Activated CD4-positive, alpha-beta T cell treated with anti-CD3 and anti-CD28 coated beads, Interleukin-2, amount 50 U/mL, for 48 hours (primary cell): ENCODE data around the gene PTPRN2.

Experiments used
- DNase-seq, 2 experiments: peaks; one replicate each; pipeline ENCODE4 v3.0.0-alpha.2; 2020

Gene PTPRN2

DNA sequence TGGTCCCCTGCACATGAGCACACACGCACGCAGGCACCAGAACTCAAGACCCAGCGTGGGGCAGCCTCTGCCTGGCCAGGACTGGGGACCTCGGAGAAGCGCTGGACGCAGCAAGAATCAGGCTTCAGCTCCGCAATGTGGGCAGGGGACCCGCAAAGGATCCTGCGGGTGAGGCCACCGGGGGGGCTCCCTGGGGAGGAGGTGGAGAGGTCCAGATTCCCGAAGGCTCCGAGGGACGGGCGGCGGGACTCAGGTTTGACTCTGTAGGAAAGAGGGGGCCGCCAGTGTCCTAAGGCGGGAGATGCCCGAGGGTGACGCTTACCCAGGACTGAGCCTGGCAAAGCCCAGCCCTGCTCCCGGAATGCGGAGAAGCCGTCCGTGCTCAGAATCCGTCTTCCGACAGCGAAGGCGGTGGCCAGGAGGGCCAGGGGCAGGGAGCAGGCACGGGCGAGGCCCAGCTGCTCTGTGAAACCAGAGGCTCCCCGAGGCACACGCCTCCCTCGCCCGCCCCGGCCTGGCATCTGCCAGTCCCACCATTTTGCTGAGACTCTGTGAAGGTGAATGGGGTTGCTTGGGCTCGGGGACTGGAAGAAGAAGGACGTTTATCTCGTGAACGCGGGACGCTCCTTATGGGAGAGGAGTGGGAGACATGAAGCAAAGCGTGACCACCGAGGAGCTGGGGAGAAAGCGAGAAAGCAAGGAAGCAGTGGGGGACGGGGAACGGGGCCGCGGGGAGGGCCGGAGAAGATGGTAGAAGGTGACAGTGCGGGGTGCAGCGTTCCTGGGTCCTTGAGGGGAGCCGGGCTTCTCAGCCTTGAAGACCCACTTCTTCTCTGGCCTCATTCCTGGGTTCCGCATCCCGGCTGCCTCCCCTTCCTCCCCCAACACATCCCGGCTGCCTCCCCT is 489.2 kb downstream of the PTPRN2 start:
- no peak for DNase-seq

DNA sequence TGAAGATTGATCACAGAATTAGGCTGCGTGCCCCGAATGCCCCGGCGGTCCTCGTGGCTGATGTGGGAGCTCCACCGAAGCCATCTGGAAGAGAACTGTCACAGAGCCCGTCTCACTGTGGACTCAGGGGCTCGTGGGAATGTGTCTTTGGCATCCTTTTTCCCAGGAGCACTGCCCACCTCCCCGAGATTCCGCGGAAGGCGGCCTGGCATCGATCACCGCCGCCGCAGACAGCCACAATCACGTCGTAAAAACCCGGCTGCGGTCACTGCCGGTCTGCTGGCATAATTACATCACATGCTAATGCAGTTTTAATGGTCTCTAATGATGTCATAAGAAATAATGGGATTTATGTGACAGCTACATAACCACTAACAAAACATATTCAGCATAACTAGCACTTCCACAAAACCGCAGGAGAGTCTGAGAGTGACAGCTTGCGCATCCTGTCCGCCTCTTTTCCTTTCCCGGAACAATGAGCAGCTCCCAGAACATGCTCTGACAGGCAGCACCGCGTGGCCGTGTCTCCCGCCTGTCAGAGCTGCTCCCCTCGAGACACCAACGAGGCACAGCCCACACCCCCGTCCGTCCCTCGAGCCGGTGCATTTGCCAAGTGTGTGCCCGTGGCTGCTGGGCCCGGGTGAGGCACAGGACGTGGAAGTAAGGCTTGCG is 490.0 kb downstream of the PTPRN2 start:
- DNase-seq: no peak

DNA sequence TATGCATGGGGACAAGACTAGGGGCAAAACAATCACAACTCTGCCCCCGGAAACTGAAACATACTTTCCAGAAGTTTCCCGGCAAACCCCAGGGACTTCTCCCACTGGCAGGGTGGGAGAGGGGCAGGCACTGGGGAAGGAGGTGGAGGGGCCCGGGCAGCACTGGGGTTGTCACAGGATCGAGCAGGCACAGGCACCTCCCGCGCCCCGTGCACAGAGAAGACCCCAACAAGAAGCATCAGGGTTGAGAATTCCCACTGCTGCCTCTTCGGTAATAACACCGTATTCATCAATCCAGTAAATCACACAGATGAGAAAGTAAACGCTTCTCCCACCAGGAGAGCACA is 490.5 kb downstream of the PTPRN2 start:
- no peak for DNase-seq

GRCh38 chr7:158096582-158096981 is 491.0 kb downstream of the PTPRN2 start:
- no peak for DNase-seq

GRCh38 chr7:158094671-158095226 is 492.9 kb downstream of the PTPRN2 start:
- no peak for DNase-seq

GRCh38 chr7:158094046-158094445 is 493.6 kb downstream of the PTPRN2 start:
- no peak for DNase-seq

DNA sequence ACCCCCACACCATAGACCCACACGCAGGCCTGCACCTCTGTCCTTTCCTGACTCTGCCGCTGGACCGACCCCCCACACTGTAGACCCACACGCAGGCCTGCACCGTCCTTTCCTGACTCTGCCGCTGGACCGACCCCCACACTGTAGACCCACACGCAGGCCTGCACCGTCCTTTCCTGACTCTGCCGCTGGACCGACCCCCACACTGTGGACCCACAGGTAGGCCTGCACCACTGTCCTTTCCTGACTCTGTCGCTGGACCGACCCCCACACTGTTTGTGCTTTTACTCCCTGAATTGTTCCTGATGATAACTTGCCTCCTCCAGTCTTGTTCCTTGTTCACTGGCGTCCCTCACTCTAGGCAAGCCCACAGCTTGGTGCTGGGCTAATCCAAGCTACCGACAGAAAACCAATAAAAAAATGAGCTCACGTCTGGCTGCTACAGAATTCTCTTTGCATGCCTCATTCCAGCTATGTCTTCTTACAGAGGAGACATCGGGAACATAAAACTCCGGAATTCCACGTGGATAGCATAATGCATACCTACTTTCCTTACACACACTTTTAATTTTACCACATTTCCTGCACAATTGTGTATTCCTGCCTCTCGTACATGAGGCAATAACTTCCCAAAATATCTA is 494.3 kb downstream of the PTPRN2 start:
- DNase-seq: no peak

DNA sequence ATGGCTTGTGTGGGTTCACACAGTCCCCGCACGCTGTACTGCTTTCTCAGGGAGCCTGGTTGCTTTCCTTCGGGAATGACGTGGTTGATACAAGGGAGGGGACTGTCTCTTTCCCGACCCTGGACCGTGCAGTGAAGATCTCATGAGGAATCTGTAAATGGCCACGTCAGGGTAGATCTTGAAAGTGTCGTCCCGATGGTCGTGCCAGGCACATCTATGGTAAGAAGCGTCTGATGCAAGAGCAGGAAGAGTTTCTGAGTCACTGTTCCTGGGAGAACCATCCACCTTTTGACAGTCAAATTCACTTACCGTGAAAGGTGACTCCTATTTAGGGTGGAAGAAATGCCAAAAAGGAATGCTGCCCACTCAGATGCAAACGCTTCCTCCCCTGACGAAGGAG is 500.4 kb downstream of the PTPRN2 start:
- DNase-seq: no peak

DNA sequence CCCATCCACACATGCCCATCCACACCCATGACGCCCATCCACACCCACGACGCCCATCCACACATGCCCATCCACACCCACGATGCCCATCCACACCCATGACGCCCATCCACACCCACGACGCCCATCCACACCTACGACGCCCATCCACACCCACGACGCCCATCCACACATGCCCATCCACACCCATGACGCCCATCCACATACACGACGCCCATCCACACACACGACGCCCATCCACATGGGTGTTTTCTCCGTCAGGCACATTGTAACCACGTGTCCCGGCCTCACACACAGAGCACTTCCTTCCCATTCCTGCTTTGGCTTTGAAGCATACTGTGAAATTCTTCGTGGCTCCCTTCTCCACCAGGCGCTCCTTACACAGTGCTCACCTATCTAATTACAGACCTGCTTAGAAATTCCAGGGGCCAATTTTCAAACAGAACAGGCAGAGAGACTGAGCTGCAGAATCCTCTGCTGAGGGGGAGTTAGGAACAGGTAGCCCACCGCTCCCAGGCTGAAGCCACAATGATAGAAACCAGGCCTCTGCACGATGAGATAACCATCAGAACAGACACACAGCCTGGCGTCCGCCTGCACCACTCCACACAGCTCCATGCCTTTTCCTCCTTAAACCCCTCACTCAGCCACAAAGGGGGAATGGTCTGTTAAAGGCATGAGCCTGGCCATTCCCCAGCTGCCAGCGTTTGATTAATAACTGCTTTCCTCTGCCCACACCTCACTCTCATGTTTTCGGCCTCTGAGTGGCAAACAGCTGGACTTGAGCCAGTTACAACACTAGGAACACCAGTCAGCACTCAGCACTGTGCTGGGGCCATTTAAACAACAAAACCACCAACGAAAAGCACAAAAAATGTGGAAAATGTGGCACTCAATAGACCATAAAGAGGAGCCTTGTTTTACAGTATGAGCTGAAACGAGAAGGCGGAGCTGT is 501.6 kb downstream of the PTPRN2 start:
- no peak for DNase-seq

- DNase-seq: no peak
Observed at GRCh38 chr7:158084555-158084954, 503.1 kb downstream of the PTPRN2 start.

- no peak for DNase-seq
Observed at GRCh38 chr7:158083526-158084310, 503.9 kb downstream of the PTPRN2 start.

DNA sequence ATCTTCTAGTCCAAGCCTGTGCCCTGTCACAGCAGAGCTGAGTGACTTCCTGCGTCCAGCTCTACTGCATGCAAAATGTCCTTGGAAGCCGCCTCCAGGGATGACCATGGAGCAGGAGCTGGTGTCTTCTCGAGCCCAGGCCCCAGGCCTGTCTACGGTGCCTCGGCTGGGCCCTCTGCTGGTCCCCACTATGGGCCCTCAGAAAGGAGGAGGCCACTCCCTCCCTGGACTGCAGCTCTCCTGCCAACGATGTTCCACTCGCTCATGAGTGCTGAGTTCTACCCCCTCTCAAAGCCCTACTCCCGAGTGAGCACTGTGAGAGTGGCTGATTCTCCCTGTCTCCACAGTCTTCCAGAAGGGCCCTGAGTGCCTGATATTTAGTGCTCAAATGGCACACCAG is 504.9 kb downstream of the PTPRN2 start:
- no peak for DNase-seq

DNA sequence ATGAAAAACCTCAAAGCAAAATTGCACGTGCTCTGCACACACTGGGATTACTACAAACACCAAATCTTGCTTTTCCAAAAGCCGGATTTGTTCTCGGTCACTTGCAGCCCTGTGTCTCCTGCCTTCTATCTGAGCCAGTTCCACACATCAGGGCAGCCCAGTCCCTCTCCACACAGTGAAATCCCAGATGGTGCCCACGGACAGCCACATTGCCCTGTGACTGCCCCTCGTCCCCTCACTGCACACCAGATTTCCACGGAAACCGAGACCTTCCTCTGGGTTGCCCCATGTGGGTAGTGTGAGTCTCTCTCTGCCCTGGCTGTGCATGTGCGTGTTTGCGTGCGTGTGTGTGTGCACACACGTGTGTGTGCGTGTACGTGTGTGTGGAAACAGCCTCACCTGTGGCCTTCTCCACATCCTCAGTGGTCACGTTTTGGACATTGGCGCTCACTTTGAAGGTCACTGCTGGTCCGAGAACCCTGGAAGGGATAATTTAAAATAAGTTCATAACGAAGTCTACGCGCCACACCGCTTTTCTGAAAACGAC is 506.7 kb downstream of the PTPRN2 start:
- no peak for DNase-seq

DNA sequence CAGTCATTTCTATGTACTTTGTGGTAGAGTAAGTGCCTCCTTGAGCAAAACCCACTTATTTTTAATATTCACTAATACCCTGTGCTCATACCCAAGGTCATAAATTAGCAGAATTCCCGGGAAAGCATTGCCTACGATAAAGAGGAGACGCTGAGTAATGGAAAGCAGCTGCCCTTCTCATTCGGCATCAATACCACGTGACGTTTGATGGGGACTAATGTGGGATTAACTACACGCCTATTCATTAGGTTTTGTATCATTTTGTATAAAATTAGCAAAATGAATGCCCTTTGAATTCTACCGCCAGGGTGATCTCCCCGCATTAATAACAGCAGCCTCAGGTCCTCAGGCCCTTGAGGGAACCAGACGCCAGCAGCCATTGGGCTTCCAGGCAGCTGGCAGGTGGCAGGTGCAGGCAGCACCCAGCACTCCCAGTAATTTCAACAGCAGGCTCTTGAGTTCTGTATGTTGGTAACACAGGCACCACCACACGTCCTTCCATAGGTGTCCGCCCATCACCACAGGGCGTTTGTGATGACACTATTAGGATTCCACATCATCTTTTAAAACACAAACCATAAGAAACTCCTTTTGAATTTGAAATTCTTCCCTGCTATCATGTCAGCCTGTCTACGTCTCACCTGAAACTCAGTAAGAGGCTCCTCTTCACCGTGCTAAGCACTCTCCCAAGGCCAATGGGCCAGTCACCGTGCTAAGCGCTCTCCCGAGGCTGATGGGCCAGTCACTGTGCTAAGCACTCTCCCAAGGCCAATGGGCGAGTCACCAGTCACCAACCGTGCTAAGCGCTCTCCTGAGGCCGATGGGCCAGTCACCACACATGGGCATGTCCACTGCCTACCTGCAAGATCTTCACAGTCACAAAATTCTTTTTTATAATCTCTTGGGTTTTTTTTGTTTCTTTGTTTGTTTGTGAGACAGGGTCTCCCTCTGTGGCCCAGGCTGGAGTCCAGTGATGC is 509.4 kb downstream of the PTPRN2 start:
- DNase-seq: no peak

DNA sequence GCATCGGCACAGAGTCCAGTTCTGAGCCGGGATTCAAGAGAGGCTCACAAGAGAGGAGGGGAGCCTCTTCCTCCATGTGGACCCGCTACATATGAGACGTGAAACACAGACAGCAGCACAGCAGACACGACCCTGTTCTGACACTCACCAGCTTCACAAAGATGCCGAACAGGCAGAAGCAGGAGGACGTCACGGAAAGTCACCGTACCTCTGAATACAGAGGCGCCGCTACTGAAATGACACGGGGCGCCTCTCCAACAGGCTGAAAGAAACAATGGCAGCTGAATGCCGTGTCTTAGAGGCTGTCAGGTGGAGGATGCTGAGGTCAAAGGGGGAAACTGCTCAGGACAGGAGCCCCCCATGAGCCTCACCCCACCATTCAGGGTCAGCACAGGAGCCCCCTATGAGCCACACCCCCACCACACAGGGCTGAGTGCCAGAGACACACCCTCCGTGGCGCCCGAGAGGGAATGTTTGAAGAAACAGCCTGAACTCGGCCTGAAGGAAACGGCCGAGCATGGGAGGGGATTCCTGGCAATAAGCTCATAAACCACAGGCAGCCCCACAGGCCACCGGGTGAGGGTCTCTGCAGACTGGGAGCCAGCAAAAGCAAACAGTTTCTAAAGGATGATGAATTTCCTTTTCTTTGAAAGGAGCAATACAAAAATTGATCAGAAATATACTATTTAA is 510.3 kb downstream of the PTPRN2 start:
- DNase-seq: no peak

DNA sequence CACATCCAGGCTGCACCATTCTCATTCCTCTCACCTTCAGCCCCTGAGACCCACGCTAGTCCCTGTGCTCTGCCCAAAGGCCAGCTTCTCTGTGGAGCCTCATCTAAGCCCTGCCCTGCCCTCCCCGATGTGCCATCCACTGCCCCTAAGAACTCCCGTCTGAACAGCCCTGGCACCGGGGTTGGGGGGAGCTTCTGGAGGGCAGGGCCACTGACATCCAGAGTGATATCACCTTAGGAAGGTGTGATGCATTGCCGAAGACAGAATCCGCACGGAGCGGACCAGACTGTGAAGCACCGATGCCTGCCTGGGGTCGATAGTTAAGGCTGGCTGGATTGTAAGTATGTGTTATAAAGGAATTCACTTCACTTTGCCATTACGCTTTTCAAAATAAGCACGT is 511.0 kb downstream of the PTPRN2 start:
- no peak for DNase-seq

- no peak for DNase-seq
Observed at GRCh38 chr7:158076215-158076614, 511.4 kb downstream of the PTPRN2 start.

DNA sequence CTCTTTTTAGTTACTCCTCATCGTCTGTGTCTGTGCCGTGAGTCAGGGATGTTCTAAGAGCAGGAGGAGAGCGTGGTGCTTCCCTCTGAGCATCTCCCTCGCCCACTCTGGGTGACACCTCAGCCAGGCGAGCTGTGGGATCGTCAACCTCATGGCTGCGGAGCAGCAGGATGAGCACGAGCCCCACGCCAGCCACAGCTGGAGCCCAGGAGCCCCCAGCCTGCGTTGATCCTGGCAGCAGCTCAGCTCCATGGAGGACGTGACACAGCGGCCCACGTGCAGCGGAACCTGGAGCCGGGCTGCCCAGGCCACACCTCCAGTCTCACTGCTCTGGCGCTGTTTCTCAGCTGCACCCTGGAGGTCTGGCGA is 512.0 kb downstream of the PTPRN2 start:
- DNase-seq: no peak

DNA sequence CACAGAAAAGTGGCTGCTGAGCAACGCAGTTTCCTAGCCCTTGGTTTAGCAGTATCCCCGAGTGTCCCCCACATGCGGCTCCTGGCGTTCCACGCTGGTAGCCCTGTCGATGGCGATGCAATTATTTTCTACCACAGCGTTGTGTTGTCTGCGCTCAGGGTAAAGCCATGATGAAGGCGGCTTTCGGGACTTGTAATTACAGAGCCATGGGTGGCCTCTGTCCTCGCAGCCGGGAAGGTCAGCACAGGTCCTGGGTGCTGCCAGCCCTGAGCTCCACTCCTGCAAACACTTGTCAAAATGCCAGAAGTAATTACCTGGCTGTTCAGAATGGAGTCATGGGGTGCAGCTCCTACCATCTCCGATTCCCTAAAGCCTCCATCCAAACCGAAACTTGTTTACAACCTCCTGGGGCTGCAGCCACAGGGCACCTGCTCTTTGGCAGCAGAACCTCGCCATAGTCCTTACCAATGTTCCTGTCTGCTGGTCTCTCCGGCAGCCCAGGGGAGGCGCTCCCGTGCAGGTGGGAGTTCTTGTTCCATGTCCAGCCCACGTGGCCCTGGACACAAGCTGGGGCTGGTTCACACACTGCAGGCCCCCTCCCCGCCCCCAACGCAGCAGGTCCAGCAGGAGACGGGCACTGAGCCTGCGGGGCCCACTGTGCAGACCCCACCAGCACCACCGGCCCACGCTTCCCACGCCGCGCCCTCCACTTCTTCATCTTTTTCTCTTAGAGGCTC is 512.6 kb downstream of the PTPRN2 start:
- DNase-seq: no peak
